Nephron progenitor cell (in vitro differentiated cells): ENCODE data around the gene ZBTB8B.
A peak's percentile ranks its signal among the peaks of the same experiment; 100 is the strongest.
"Not testable (repeated sequence)": the region's sequence is repeated elsewhere in the genome, so short reads cannot be mapped to it uniquely, and the experiment has no call there.

Source experiments
- DNase-seq: peaks from one replicate; pipeline ENCODE4 v3.0.0; 2021
- H3K27ac Mint-ChIP-seq: 2 replicates; pipeline ENCODE4 v1.8.0; 2021; ENCODE audit warnings: mild to moderate bottlenecking, moderate library complexity, mixed read lengths
- H3K27me3 Mint-ChIP-seq: 2 replicates; pipeline ENCODE4 v1.8.0; 2021; ENCODE audit warnings: mild to moderate bottlenecking, low read depth, mixed read lengths; ENCODE audit not compliant: poor library complexity
- H3K36me3 Mint-ChIP-seq: 2 replicates; pipeline ENCODE4 v1.8.0; 2021; ENCODE audit warnings: low read depth, mixed read lengths
- H3K4me1 Mint-ChIP-seq: 2 replicates; pipeline ENCODE4 v1.8.0; 2021; ENCODE audit warnings: mixed read lengths
- H3K4me3 Mint-ChIP-seq: 2 replicates; pipeline ENCODE4 v1.8.0; 2021; ENCODE audit warnings: mild to moderate bottlenecking, moderate library complexity, mixed read lengths
- H3K9me3 Mint-ChIP-seq: 2 replicates; pipeline ENCODE4 v1.8.0; 2021; ENCODE audit warnings: mild to moderate bottlenecking, moderate library complexity, mixed read lengths
- TF ChIP-seq, protein P1 (sequence below): fragments of 200-600 bp; sonication (generic); IDR thresholded peaks from 2 replicates; pipeline ENCODE4 v1.5.0; 2021; ENCODE audit warnings: antibody characterized with exemption

The ZBTB8B gene

DNA sequence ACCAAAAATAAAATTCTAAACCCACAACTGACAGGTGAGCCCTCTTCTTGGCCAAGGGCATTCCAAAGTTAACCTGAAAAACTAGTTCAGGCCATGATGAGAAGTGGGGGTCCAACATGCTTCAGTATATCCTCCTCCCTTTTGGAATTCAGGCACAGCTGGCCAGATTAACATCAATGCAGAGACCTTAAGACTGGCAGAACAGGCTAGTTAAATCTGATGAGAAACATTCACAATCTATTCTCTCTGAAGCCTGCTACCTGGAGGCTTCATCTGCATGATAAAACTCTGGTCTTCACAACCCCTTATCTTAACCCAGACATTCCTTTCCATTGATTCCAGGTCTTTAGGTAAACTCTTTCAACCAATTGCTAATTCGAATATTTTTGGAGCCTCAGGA, 26.7 kb upstream of the ZBTB8B start:
- H3K27ac Mint-ChIP-seq: no peak overlapping the region
- H3K9me3 Mint-ChIP-seq: peaks cover 6% of the 10 kb centered on the region
- DNase-seq: no peak
- H3K27me3 Mint-ChIP-seq: peaks cover 10% of the 10 kb centered on the region
- no peak overlapping the region for H3K4me3 Mint-ChIP-seq
- no peaks in the 10 kb centered on the region for H3K36me3 Mint-ChIP-seq
- TF ChIP-seq, protein P1, sequence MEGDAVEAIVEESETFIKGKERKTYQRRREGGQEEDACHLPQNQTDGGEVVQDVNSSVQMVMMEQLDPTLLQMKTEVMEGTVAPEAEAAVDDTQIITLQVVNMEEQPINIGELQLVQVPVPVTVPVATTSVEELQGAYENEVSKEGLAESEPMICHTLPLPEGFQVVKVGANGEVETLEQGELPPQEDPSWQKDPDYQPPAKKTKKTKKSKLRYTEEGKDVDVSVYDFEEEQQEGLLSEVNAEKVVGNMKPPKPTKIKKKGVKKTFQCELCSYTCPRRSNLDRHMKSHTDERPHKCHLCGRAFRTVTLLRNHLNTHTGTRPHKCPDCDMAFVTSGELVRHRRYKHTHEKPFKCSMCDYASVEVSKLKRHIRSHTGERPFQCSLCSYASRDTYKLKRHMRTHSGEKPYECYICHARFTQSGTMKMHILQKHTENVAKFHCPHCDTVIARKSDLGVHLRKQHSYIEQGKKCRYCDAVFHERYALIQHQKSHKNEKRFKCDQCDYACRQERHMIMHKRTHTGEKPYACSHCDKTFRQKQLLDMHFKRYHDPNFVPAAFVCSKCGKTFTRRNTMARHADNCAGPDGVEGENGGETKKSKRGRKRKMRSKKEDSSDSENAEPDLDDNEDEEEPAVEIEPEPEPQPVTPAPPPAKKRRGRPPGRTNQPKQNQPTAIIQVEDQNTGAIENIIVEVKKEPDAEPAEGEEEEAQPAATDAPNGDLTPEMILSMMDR: no peak
- H3K4me1 Mint-ChIP-seq: peaks cover 11% of the 10 kb centered on the region

DNA sequence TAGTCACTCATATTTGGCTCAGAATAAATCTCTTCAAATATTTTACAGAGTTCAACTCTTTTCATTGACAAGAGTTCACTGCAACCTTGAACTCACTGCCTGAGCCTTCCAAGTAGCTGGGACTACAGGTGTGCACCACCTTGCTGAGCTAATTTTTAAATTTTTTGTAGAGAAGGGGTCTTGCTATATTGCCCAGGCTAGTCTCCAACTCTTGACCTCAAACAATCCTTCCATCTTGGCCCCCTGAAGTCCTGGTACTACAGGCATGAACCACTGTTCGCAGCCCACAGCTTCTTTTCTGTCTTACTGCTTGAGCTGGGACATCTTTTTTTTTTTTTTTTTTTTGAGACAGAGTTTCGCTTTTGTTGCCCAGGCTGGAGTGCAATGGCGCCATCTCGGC, 26.1 kb upstream of the ZBTB8B start:
- not testable (repeated sequence) for H3K27ac Mint-ChIP-seq, DNase-seq, H3K9me3 Mint-ChIP-seq, H3K4me3 Mint-ChIP-seq, H3K4me1 Mint-ChIP-seq, H3K36me3 Mint-ChIP-seq
- H3K27me3 Mint-ChIP-seq: peaks cover 10% of the 10 kb centered on the region

GRCh38 chr1:32441467-32441866, 23.4 kb upstream of the ZBTB8B start:
- H3K4me3 Mint-ChIP-seq, DNase-seq, H3K4me1 Mint-ChIP-seq, H3K27ac Mint-ChIP-seq, H3K9me3 Mint-ChIP-seq, H3K36me3 Mint-ChIP-seq: not testable (repeated sequence)
- H3K27me3 Mint-ChIP-seq: peaks cover 10% of the 10 kb centered on the region

- TF ChIP-seq, protein P1: no peak
- peaks cover 24% of the 10 kb centered on the region for H3K9me3 Mint-ChIP-seq
- H3K36me3 Mint-ChIP-seq: no peaks in the 10 kb centered on the region
- H3K4me1 Mint-ChIP-seq: peaks cover 23% of the 10 kb centered on the region
- DNase-seq: peak; percentile 58
- peak overlapping the region; percentile 69 for H3K27ac Mint-ChIP-seq
- peak overlapping the region; percentile 83 for H3K4me3 Mint-ChIP-seq
- H3K27me3 Mint-ChIP-seq: peaks cover 8% of the 10 kb centered on the region
Measured at GRCh38 chr1:32447469-32448185, 17.2 kb upstream of the ZBTB8B start.

DNA sequence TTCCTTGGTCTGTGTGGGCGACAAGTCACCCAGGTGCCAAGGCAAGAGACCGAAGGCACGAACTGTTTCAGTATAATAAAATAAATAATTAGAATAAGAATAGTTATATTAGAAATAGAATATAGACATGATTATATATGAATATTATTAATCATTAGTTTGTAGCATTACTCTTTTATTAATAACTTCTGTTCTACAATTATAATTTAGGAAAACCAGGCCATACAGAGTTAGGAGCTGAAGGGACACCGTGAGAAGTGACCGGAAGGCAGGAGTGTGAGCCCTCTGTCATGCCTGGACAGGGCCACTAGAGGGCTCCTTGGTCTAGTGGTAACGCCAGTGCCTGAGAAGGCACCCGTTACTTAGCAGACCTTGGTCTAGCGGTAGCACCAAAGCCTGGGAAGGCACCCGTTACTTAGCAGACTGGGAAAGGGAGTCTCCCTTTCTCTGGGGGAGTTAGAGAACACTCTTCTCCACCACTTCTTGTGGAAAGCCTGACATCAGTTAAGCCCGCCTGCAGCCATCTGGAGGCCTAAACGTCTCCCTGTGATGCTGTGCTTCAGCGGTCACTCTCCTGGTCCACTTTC, 16.6 kb upstream of the ZBTB8B start:
- peak; percentile 80 for DNase-seq
- H3K4me1 Mint-ChIP-seq: peaks cover 23% of the 10 kb centered on the region
- not testable (repeated sequence) for H3K36me3 Mint-ChIP-seq, H3K27me3 Mint-ChIP-seq
- peaks cover 24% of the 10 kb centered on the region for H3K9me3 Mint-ChIP-seq
- H3K27ac Mint-ChIP-seq: peak overlapping the region; percentile 69
- H3K4me3 Mint-ChIP-seq: peak overlapping the region; percentile 83
- TF ChIP-seq, protein P1: peak; percentile 92

DNA sequence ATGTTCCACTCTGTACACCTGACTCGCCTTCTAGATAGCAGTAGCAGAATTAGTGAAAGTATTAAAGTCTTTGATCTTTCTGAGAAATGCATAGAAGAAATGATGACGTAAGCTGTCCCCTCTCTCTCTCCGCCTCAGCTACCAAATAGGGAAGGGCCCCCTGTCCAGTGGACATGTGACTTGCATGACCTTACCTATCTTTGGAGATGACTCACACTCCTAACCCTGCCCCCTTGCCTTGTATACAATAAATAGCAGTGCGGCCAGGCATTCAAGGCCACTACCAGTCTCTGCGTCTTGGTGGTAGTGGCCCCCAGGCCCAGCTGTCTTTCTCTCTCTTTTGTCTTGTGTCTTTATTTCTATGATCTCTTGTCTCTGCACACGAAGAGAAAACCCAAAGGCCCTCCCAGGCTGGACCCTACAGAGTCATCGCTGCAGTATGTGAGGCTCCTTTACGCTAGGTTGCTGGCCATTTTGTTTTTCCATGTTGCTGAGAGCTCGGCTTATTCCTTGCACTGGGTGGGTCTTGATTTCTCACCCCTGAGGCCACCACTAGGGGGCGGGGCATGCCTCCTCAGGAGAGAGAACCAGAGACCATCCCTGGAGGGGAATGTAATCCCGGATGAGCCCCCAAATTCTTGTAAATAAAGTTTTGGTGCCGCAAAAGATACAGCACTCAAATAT, 16.0 kb upstream of the ZBTB8B start:
- Mint-ChIP-seq H3K4me1 (peaks cover 23% of the 10 kb centered on the region), H3K9me3 (peaks cover 24% of the 10 kb centered on the region), H3K27ac (no peak overlapping the region), H3K27me3 (peaks cover 7% of the 10 kb centered on the region), H3K36me3 (no peaks in the 10 kb centered on the region), H3K4me3 (peak overlapping the region; percentile 31)
- DNase-seq: peak; percentile 64
- TF ChIP-seq, protein P1: peak; percentile 17

DNA sequence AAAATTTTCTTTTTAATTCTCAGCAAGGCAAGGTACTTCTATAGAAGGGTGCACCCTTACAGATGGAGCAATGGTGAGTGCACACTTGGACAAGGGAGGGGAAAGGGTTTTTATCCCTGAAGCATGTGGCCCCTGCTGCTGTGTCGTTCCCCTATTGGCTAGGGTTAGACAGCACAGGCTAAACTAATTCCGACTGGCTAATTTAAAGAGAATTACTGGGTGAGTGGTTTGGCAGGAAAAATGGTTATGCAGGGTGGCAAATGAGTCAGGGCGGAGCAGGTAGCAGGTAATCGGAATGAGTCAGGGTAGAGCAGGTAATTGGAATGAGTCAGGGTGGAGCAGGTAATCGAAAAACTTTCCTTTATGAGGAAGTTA, 15.4 kb upstream of the ZBTB8B start:
- DNase-seq, H3K4me3 Mint-ChIP-seq, H3K36me3 Mint-ChIP-seq, H3K27ac Mint-ChIP-seq: not testable (repeated sequence)
- Mint-ChIP-seq H3K4me1 (peaks cover 23% of the 10 kb centered on the region), H3K9me3 (peaks cover 24% of the 10 kb centered on the region), H3K27me3 (peaks cover 12% of the 10 kb centered on the region)
